GM12878 (cell line): Measurements from ENCODE around the gene ETV3L. TPM values are rescaled to one million over a fixed set of nuclear protein-coding genes. Genes with fewer than 3 reads are reported as not detected.

Experiments
- ATAC-seq: fragments of 200-7000 bp; cut with Tn5 transposase; 3 replicates; pipeline ENCODE4 v1.9.1; 2020; ENCODE audit warnings: mild to moderate bottlenecking, moderate library complexity
- BruUV-seq: library from RNA; stranded (reverse); fragments of 400-500 nt; replicated peaks from 2 replicates; lab custom pipeline; 2021; lab: Mats Ljungman, UMichigan
- CTCF ChIA-PET: fragments of 300-600 bp; sonication (Branson Sonifier 250); formaldehyde crosslinking; extraction: SDS; loops from one replicate; lab custom pipeline; 2021; ENCODE audit warnings: inconsistent platforms; lab: Yijun Ruan, JAX
- POLR2A ChIA-PET: fragments of 350-600 bp; formaldehyde crosslinking; extraction: SDS; loops from one replicate; lab custom pipeline; 2021; ENCODE audit warnings: inconsistent platforms; lab: Charles Lee
- RAD21 ChIA-PET: fragments of 300-600 bp; sonication (Branson Sonifier 250); formaldehyde crosslinking; loops from one replicate; lab custom pipeline; 2023; ENCODE audit warnings: antibody characterized with exemption; ENCODE audit not compliant: unreplicated experiment; lab: Charles Lee
- SMC1A ChIA-PET: fragments of 300-600 bp; sonication (Branson Sonifier 250); formaldehyde crosslinking; loops from one replicate; lab custom pipeline; 2023; ENCODE audit not compliant: unreplicated experiment, uncharacterized antibody; lab: Charles Lee
- DNase-seq: peaks from one replicate; pipeline ENCODE4 v3.0.0-alpha.2; 2011; ENCODE audit warnings: low read depth, low spot score
- FAIRE-seq: peaks from 3 replicates; lab custom pipeline; 2011; peaks lifted over from hg19 to GRCh38; lab: Jason Lieb, UNC
- H2AFZ ChIP-seq: 2 replicates; pipeline ENCODE4 v1.6.0; 2011; ENCODE audit warnings: low read depth, low read length, control low read depth; ENCODE audit not compliant: control insufficient read depth
- H3K27ac ChIP-seq: 2 replicates; pipeline ENCODE4 v1.5.1; 2011; ENCODE audit warnings: control low read depth; ENCODE audit not compliant: control insufficient read depth, insufficient read depth
- H3K27me3 ChIP-seq, 2 experiments: replicated peaks in 1 of 2; 2 replicates each; pipeline versions ENCODE4 v1.6.0 to v1.6.1; 2011; ENCODE audit warnings: low read length in 1 of 2; ENCODE audit not compliant: control insufficient read depth in 2 of 2, insufficient read depth in 2 of 2
- H3K36me3 ChIP-seq, 2 experiments: 2 replicates each; pipeline ENCODE4 v1.5.1; 2011; ENCODE audit warnings: low read length in 1 of 2; ENCODE audit not compliant: control insufficient read depth in 2 of 2, insufficient read depth in 2 of 2
- H3K4me1 ChIP-seq: 2 replicates; pipeline ENCODE4 v1.6.1; 2011; ENCODE audit warnings: mild to moderate bottlenecking, low read length, moderate library complexity, mixed read lengths; ENCODE audit not compliant: control insufficient read depth, insufficient read depth
- H3K4me2 ChIP-seq: 2 replicates; pipeline ENCODE4 v1.6.0; 2011; ENCODE audit warnings: control low read depth; ENCODE audit not compliant: control insufficient read depth, insufficient read depth
- H3K4me3 ChIP-seq: fragments of 200-600 bp; sonication (generic); 2 replicates; pipeline ENCODE4 v1.5.1; 2016
- H3K79me2 ChIP-seq: 2 replicates; pipeline ENCODE4 v1.6.0; 2011; ENCODE audit warnings: low read length; ENCODE audit not compliant: control insufficient read depth, insufficient read depth
- H3K9ac ChIP-seq: 2 replicates; pipeline ENCODE4 v1.8.0; 2011; ENCODE audit warnings: low read length, control low read depth, mixed read lengths; ENCODE audit not compliant: control insufficient read depth, insufficient read depth
- H3K9me3 ChIP-seq: replicated peaks from 3 replicates; pipeline ENCODE4 v1.5.1; 2011; ENCODE audit warnings: mild to moderate bottlenecking, low read length; ENCODE audit not compliant: control insufficient read depth, insufficient read depth
- H4K20me1 ChIP-seq: 2 replicates; pipeline ENCODE4 v1.6.0; 2011; ENCODE audit not compliant: control insufficient read depth, insufficient read depth
- CREM ChIP-seq: IDR thresholded peaks from 2 replicates; pipeline ENCODE4 v1.6.1; 2014; ENCODE audit warnings: antibody characterized with exemption, low read depth
- JUNB ChIP-seq: IDR thresholded peaks from 2 replicates; pipeline ENCODE4 v1.6.1; 2016; ENCODE audit warnings: antibody characterized with exemption, mild to moderate bottlenecking
- WGBS: methylation state at CpG from one replicate; pipeline ENCODE4 v1.1.6; 2016; ENCODE audit warnings: low lambda C conversion rate; ENCODE audit not compliant: insufficient replicate concordance, insufficient coverage; ENCODE audit errors: missing lambda C conversion rate; 5-methylcytosine and 5-hydroxymethylcytosine counted together
- in situ Hi-C: fragments of 300-500 bp; cut with MboI; formaldehyde crosslinking; loops from 9 replicates; pipeline ENCODE4 v1.14.3; 2018; ENCODE audit warnings: mixed read lengths
- intact Hi-C: fragments of 100-400 bp; cut with micrococcal nuclease; formaldehyde crosslinking; loops from one replicate; pipeline ENCODE4 v1.14.2; 2022; ENCODE audit not compliant: unreplicated experiment
- polyA plus RNA-seq, 11 experiments: library from polyadenylated mRNA; depleted of rRNA in 4 of 11; unstranded in 6 of 11; stranded (reverse) in 5 of 11; fragments of >200 nt; fragmentation: Nextera tagmentation in 4 of 11; fragmentation: Illumina TruSeq in 1 of 11; extraction: Ambion mirVana in 4 of 11; extraction: Trizol in 1 of 11; gene quantifications; 1 replicate in 1 of 11; 2 replicates in 10 of 11; pipeline versions ENCODE4 v1.2.1 to v1.2.3, GENCODE V29; 2011 to 2016; ENCODE audit warnings: inconsistent platforms in 2 of 11, missing spikeins in 2 of 11, low read depth in 1 of 11
- total RNA-seq, 4 experiments: library from RNA; depleted of rRNA in 3 of 4; stranded (reverse); fragments of >200 nt in 3 of 4; fragmentation: Illumina TruSeq in 1 of 4; extraction: Trizol in 1 of 4; gene quantifications; 2 replicates each; pipeline versions ENCODE4 v1.2.1 to v1.2.3, GENCODE V29; 2013 to 2021
- TF ChIP-seq, protein P1 (sequence below): IDR thresholded peaks from 2 replicates; pipeline ENCODE4 v1.6.1; 2011; ENCODE audit warnings: low read depth, mild to moderate bottlenecking, low read length, moderate library complexity, borderline replicate concordance; ENCODE audit errors: extremely low read depth

The ETV3L gene
- total and polyA plus RNA-seq, 10 of the 15 experiments (the other 5 are each of a cell fraction or from before 2014, with no cell fraction given): 0.03 to 1.3 (median 0.44) TPM

DNA sequence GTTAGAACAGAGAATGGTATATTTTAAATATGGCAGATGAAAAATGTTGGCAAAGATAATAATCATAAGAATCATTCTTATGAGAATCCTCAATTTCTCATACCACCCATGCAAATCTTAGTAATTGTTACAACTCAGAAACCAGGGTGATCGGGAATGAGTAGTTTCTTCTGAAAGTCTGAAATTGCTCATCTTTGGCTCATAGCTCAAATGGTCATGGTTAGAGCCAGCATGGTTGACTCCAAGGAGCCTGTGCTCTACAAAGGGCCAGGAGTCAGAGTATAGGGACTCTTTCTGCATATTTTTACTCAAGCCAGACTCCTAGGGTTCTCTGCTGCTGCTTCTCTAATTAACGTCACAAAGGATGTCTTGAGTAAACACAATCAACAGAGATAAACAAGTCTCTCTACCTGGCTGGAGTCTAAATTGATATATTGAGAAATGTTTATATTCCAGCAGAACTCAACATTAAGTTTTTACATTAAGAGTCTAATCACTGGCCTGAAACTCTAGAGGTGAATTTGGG lies 40.5 kb upstream of the ETV3L start:
- Histone ChIP-seq H3K27ac (no peak overlapping the region), H3K4me2 (no peak overlapping the region), H3K4me3 (no peak overlapping the region), H3K79me2 (peaks cover 27% of the 10 kb centered on the region), H3K9me3 (no peaks in the 10 kb centered on the region), H4K20me1 (no peaks in the 10 kb centered on the region; the same call in 1 of the 2 replicates), H3K27me3 (no peaks in the 10 kb centered on the region), H2AFZ (no peak overlapping the region), H3K4me1 (peaks cover 13% of the 10 kb centered on the region; the same call in 1 of the 2 replicates), H3K36me3 (no peaks in the 10 kb centered on the region), H3K9ac (no peak overlapping the region)
- ChIA-PET POLR2A (interaction anchor here (0.7 to 3.0 kb wide), 4 partner anchors 9 to 33 kb away, joined by 3 to 10 read pairs (median 4); no protein-coding TSS in a partner anchor), CTCF (interaction anchor here (1.2 to 4.3 kb wide), 4 partner anchors 8 to 50 kb away, joined by 3 to 46 read pairs (median 14); no protein-coding TSS in a partner anchor), RAD21 (interaction anchor here (1.0 to 5.7 kb wide), 5 partner anchors 8 to 50 kb away, joined by 4 to 54 read pairs (median 4); no protein-coding TSS in a partner anchor), SMC1A (interaction anchor here (1.6 to 8.3 kb wide), 3 partner anchors 15 to 50 kb away, joined by 4 to 65 read pairs (median 12); no protein-coding TSS in a partner anchor)
- FAIRE-seq (no peak), ATAC-seq (no peak), DNase-seq (no peak)
- TF ChIP-seq, protein P1, sequence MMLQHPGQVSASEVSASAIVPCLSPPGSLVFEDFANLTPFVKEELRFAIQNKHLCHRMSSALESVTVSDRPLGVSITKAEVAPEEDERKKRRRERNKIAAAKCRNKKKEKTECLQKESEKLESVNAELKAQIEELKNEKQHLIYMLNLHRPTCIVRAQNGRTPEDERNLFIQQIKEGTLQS: no peak
- TF ChIP-seq JUNB: peak; percentile 39; the same call in 1 of the 2 replicates
- 0 out of 2 replicates have a peak, but pooled peaks have one; percentile 4 for TF ChIP-seq CREM
- intact Hi-C loops: no loop called here
- in situ Hi-C loops: no loop called here
- no TSS peak for BruUV-seq
- 23% methylated on average over 2 of the region's 2 CpGs for WGBS
